A172 (cell line): ENCODE measurements around the gene RGS5. TPM values are rescaled to one million over a fixed set of nuclear protein-coding genes. Genes with fewer than 3 reads are reported as not detected.
A peak's percentile ranks its signal among the peaks of the same experiment; 100 is the strongest.
"Not testable (repeated sequence)": the region's sequence is repeated elsewhere in the genome, so short reads cannot be mapped to it uniquely, and the experiment has no call there.

ENCODE experiments used
- DNase-seq: peaks from one replicate; pipeline ENCODE4 v3.0.0-alpha.2; 2015; ENCODE audit warnings: low spot score
- total RNA-seq: library from RNA; depleted of rRNA; stranded (reverse); fragments of >200 nt; shearing (Covaris generic); gene quantifications from 2 replicates; pipeline ENCODE4 v1.2.3, GENCODE V29; 2014; rRNA removed

Gene RGS5
- total RNA-seq = 22.5 and 29.6 TPM in 2 replicates

GRCh38 chr1:163202833-163203451, at the start of gene RGS5:
RGS5 (minus strand) TSS chr1:163202916; CDS start chr1:163202835, 81 bp downstream.
- DNase-seq = peak; percentile 70

GRCh38 chr1:163250382-163250974, 47.8 kb upstream of the RGS5 start:
- no peak for DNase-seq

- DNase-seq = no peak
Observed at GRCh38 chr1:163248064-163248463, 45.3 kb upstream of the RGS5 start.

GRCh38 chr1:163244648-163245047, 41.9 kb upstream of the RGS5 start:
- not testable (repeated sequence) for DNase-seq

GRCh38 chr1:163241746-163242145, 39.0 kb upstream of the RGS5 start:
- DNase-seq = no peak

- no peak for DNase-seq
Observed at GRCh38 chr1:163240705-163241104, 38.0 kb upstream of the RGS5 start.

GRCh38 chr1:163233643-163234042, 30.9 kb upstream of the RGS5 start:
- DNase-seq = not testable (repeated sequence)

- DNase-seq = peak; percentile 43
Observed at GRCh38 chr1:163231385-163231784, 28.7 kb upstream of the RGS5 start.

- DNase-seq = no peak
Observed at GRCh38 chr1:163230827-163231226, 28.1 kb upstream of the RGS5 start.

GRCh38 chr1:163228271-163228670, 25.6 kb upstream of the RGS5 start:
- not testable (repeated sequence) for DNase-seq

GRCh38 chr1:163227126-163227525, 24.4 kb upstream of the RGS5 start:
- DNase-seq = no peak

- no peak for DNase-seq
Observed at GRCh38 chr1:163213626-163214025, 10.9 kb upstream of the RGS5 start.

GRCh38 chr1:163211667-163212066, 9.0 kb upstream of the RGS5 start:
- no peak for DNase-seq

GRCh38 chr1:163205513-163205912, 2.8 kb upstream of the RGS5 start:
- DNase-seq = no peak

GRCh38 chr1:163203561-163203960, 845 bp upstream of the RGS5 start:
- no peak for DNase-seq

GRCh38 chr1:163201906-163202305, 810 bp downstream of the RGS5 start:
- no peak for DNase-seq

- no peak for DNase-seq
Observed at GRCh38 chr1:163197022-163197421, 5.7 kb downstream of the RGS5 start.

- no peak for DNase-seq
Observed at GRCh38 chr1:163196449-163196787, 6.3 kb downstream of the RGS5 start.

GRCh38 chr1:163195728-163196448, 6.8 kb downstream of the RGS5 start:
- peak; percentile 84 for DNase-seq

- no peak for DNase-seq
Observed at GRCh38 chr1:163191301-163191700, 11.4 kb downstream of the RGS5 start.

- DNase-seq = no peak
Observed at GRCh38 chr1:163188947-163189346, 13.8 kb downstream of the RGS5 start.

GRCh38 chr1:163187849-163188248, 14.9 kb downstream of the RGS5 start:
- DNase-seq = no peak

- no peak for DNase-seq
Observed at GRCh38 chr1:163186862-163187261, 15.9 kb downstream of the RGS5 start.
